Type B pancreatic cell (in vitro differentiated cells): ENCODE data around the gene ADPRH. TPM values are rescaled to one million over a fixed set of nuclear protein-coding genes. Genes with fewer than 3 reads are reported as not detected.
"Not testable (repeated sequence)": the region's sequence is repeated elsewhere in the genome, so short reads cannot be mapped to it uniquely, and the experiment has no call there.

Experiments
- DNase-seq: peaks from one replicate; pipeline ENCODE4 v3.0.0; 2021; ENCODE audit warnings: mixed read lengths; ENCODE audit not compliant: unreplicated experiment; ENCODE audit errors: extremely low spot score
- H3K27ac Mint-ChIP-seq: 2 replicates; pipeline ENCODE4 v1.8.0; 2021; ENCODE audit warnings: mild to moderate bottlenecking, mixed read lengths
- H3K27me3 Mint-ChIP-seq: 2 replicates; pipeline ENCODE4 v1.8.0; 2021; ENCODE audit warnings: mixed read lengths
- H3K36me3 Mint-ChIP-seq: 2 replicates; pipeline ENCODE4 v1.8.0; 2021; ENCODE audit warnings: mixed read lengths
- H3K4me1 Mint-ChIP-seq: one replicate; pipeline ENCODE4 v1.8.0; 2021; ENCODE audit warnings: mixed read lengths; ENCODE audit not compliant: unreplicated experiment
- H3K4me3 Mint-ChIP-seq: 2 replicates; pipeline ENCODE4 v1.8.0; 2021; ENCODE audit warnings: mild to moderate bottlenecking, mixed read lengths
- H3K9me3 Mint-ChIP-seq: 2 replicates; pipeline ENCODE4 v1.8.0; 2021; ENCODE audit warnings: mixed read lengths
- CTCF ChIP-seq: fragments of 200-600 bp; sonication (generic); conservative IDR thresholded peaks from 2 replicates; pipeline ENCODE4 v1.5.0; 2021; ENCODE audit warnings: antibody characterized with exemption, mild to moderate bottlenecking
- total RNA-seq: library from RNA; stranded (reverse); gene quantifications from 2 replicates; pipeline ENCODE4 v1.2.1, GENCODE V29; 2021; ENCODE audit warnings: low replicate concordance

The ADPRH gene
- total RNA-seq, 1 donor from 2014 or later = 2.9 TPM

- no peak for DNase-seq
- peaks cover 7% of the 10 kb centered on the region for H3K27me3 Mint-ChIP-seq
- H3K4me3 Mint-ChIP-seq = no peak overlapping the region
- no peaks in the 10 kb centered on the region for H3K9me3 Mint-ChIP-seq
- H3K36me3 Mint-ChIP-seq = no peaks in the 10 kb centered on the region
- H3K27ac Mint-ChIP-seq = no peak overlapping the region
- TF ChIP-seq CTCF = no peak
- H3K4me1 Mint-ChIP-seq = no peaks in the 10 kb centered on the region
Measured at GRCh38 chr3:119590706-119591105, 11.4 kb downstream of the ADPRH start.

GRCh38 chr3:119592861-119593260, 13.6 kb downstream of the ADPRH start:
- no peak for TF ChIP-seq CTCF
- peaks cover 6% of the 10 kb centered on the region for H3K4me1 Mint-ChIP-seq
- H3K9me3 Mint-ChIP-seq = no peaks in the 10 kb centered on the region
- H3K27ac Mint-ChIP-seq = no peak overlapping the region
- H3K36me3 Mint-ChIP-seq = no peaks in the 10 kb centered on the region
- H3K27me3 Mint-ChIP-seq = peaks cover 7% of the 10 kb centered on the region
- no peak overlapping the region for H3K4me3 Mint-ChIP-seq
- DNase-seq = no peak

GRCh38 chr3:119594066-119594465, 14.8 kb downstream of the ADPRH start:
- no peak for TF ChIP-seq CTCF
- Mint-ChIP-seq H3K27ac (no peak overlapping the region), H3K4me3 (no peak overlapping the region), H3K27me3 (peaks cover 7% of the 10 kb centered on the region), H3K36me3 (no peaks in the 10 kb centered on the region), H3K9me3 (no peaks in the 10 kb centered on the region), H3K4me1 (peaks cover 15% of the 10 kb centered on the region)
- DNase-seq = no peak

GRCh38 chr3:119594929-119595328, 15.6 kb downstream of the ADPRH start:
- peaks cover 17% of the 10 kb centered on the region for H3K4me1 Mint-ChIP-seq
- not testable (repeated sequence) for H3K9me3 Mint-ChIP-seq, DNase-seq, H3K4me3 Mint-ChIP-seq, H3K27me3 Mint-ChIP-seq, H3K36me3 Mint-ChIP-seq, H3K27ac Mint-ChIP-seq

- Mint-ChIP-seq H3K9me3 (no peaks in the 10 kb centered on the region), H3K27me3 (no peaks in the 10 kb centered on the region), H3K4me3 (no peak overlapping the region), H3K4me1 (peaks cover 17% of the 10 kb centered on the region), H3K36me3 (no peaks in the 10 kb centered on the region), H3K27ac (no peak overlapping the region)
- DNase-seq = no peak
- no peak for TF ChIP-seq CTCF
Measured at GRCh38 chr3:119595639-119596334, 16.5 kb downstream of the ADPRH start.

GRCh38 chr3:119596398-119596797, 17.1 kb downstream of the ADPRH start:
- Mint-ChIP-seq H3K4me1 (peaks cover 17% of the 10 kb centered on the region), H3K36me3 (no peaks in the 10 kb centered on the region), H3K27me3 (no peaks in the 10 kb centered on the region), H3K27ac (no peak overlapping the region), H3K9me3 (no peaks in the 10 kb centered on the region), H3K4me3 (no peak overlapping the region)
- no peak for DNase-seq
- TF ChIP-seq CTCF = no peak
